Nephron progenitor cell (in vitro differentiated cells): ENCODE results near the gene JAG2.

Source experiments
- DNase-seq: peaks from one replicate; pipeline ENCODE4 v3.0.0; 2021
- H3K27ac Mint-ChIP-seq: 2 replicates; pipeline ENCODE4 v1.8.0; 2021; ENCODE audit warnings: mild to moderate bottlenecking, moderate library complexity, mixed read lengths
- H3K27me3 Mint-ChIP-seq: 2 replicates; pipeline ENCODE4 v1.8.0; 2021; ENCODE audit warnings: mild to moderate bottlenecking, low read depth, mixed read lengths; ENCODE audit not compliant: poor library complexity
- H3K36me3 Mint-ChIP-seq: 2 replicates; pipeline ENCODE4 v1.8.0; 2021; ENCODE audit warnings: low read depth, mixed read lengths
- H3K4me1 Mint-ChIP-seq: 2 replicates; pipeline ENCODE4 v1.8.0; 2021; ENCODE audit warnings: mixed read lengths
- H3K4me3 Mint-ChIP-seq: 2 replicates; pipeline ENCODE4 v1.8.0; 2021; ENCODE audit warnings: mild to moderate bottlenecking, moderate library complexity, mixed read lengths
- H3K9me3 Mint-ChIP-seq: 2 replicates; pipeline ENCODE4 v1.8.0; 2021; ENCODE audit warnings: mild to moderate bottlenecking, moderate library complexity, mixed read lengths
- CTCF ChIP-seq: fragments of 200-600 bp; sonication (generic); IDR thresholded peaks from 2 replicates; pipeline ENCODE4 v1.5.0; 2021; ENCODE audit warnings: antibody characterized with exemption

JAG2 gene

GRCh38 chr14:105158794-105159193, 9.8 kb downstream of the JAG2 start:
- no peak for TF ChIP-seq CTCF
- no peaks in the 10 kb centered on the region for H3K36me3 Mint-ChIP-seq
- no peak overlapping the region for H3K27ac Mint-ChIP-seq
- peaks cover 12% of the 10 kb centered on the region for H3K27me3 Mint-ChIP-seq
- no peak for DNase-seq
- peaks cover 25% of the 10 kb centered on the region for H3K4me1 Mint-ChIP-seq
- H3K4me3 Mint-ChIP-seq: no peak overlapping the region
- H3K9me3 Mint-ChIP-seq: no peaks in the 10 kb centered on the region

DNA sequence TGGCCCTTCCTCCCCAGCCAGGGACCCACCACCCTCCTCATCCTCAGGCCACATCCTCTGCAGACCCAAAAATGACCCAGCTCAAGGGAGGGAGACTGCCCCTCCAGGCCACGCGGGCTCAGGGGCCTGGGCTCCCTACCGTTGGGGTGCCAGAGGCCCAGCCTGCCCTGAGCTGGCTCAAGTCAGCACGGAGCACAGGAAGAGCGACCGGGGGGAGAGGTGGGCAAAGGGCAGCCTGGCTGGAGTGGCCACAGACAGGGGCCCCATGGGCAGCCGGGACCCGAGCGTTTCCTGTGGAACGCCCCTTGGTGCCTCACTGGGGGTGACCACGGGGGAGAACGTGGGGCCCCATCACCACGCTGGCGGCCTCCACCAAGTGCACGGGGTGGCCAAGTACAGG, 10.7 kb downstream of the JAG2 start:
- Mint-ChIP-seq H3K36me3 (no peaks in the 10 kb centered on the region), H3K27ac (no peak overlapping the region), H3K9me3 (no peaks in the 10 kb centered on the region), H3K4me1 (peaks cover 20% of the 10 kb centered on the region), H3K4me3 (no peak overlapping the region), H3K27me3 (peaks cover 12% of the 10 kb centered on the region)
- TF ChIP-seq CTCF: no peak
- DNase-seq: no peak

- DNase-seq: no peak
- Mint-ChIP-seq H3K4me1 (peaks cover 13% of the 10 kb centered on the region), H3K27me3 (peaks cover 8% of the 10 kb centered on the region), H3K27ac (no peak overlapping the region), H3K36me3 (no peaks in the 10 kb centered on the region), H3K4me3 (no peak overlapping the region), H3K9me3 (no peaks in the 10 kb centered on the region)
- no peak for TF ChIP-seq CTCF
Observed at GRCh38 chr14:105156414-105157375, 11.9 kb downstream of the JAG2 start.

DNA sequence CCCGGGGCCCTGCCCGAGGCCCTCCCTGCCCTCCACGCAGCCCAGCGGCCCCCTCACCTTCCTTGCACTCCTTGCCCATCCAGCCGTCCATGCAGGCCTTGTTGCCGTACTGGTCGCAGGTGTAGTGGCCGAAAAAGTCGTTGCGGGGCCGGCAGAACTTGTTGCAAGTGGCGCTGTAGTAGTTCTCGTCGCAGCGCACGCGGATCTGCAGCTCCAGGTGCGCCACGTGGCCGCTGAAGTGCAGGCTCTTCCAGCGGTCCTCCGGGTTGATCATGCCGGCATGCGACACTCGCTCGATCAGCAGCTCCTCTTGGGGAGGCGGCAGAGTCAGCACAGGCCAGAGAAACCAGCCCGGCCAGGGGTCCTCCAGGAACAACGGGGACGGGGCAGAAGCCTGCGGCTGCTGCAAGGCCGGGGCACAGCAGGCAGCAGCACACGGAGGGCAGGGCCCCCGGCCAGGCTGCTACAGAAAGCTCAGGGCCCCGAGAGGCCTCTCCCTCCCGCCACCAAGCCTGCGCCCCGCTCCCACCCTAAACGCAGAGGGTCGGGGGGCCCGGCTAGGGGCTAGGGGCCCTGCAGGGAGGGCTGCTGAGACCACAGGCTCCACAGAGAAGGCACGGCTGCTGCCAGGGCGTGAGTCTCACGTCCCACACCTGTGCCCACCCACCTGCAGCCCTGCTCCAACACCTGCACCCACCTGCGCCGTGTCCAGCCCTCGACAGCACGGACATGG, 12.7 kb downstream of the JAG2 start:
- Mint-ChIP-seq H3K9me3 (no peaks in the 10 kb centered on the region), H3K27ac (no peak overlapping the region), H3K36me3 (no peaks in the 10 kb centered on the region), H3K27me3 (peaks cover 6% of the 10 kb centered on the region), H3K4me3 (no peak overlapping the region), H3K4me1 (peaks cover 13% of the 10 kb centered on the region)
- TF ChIP-seq CTCF: no peak
- no peak for DNase-seq

DNA sequence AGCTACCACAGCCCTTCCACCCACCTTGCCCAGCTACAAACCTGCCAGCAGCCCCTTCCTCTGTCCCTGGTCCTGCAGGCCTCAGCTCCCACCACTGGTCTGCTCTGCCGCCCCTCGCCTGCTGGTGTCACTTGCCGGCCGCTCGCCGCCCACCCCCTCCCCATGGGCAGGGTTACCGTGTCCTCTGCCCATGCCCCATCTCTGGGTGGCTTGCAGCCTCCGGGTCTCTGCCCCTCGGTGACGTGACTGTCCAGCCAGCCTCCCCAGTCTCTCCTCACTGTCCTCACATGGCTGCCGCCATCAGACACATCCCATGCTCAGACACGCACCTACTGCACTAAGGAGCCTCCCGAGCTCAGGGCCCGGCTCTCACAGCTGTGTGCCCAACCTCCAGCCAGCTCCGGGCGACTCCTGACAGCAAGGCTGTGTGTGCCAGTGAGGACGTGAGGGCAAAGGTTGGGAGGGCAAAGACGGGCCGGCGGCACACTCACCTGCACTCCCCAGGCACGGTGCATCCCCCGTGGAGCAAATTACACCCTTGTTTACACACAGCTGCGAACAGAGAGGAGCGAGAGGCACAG, 13.4 kb downstream of the JAG2 start:
- Mint-ChIP-seq H3K36me3 (no peaks in the 10 kb centered on the region), H3K4me3 (no peak overlapping the region), H3K4me1 (peaks cover 13% of the 10 kb centered on the region), H3K9me3 (no peaks in the 10 kb centered on the region), H3K27ac (no peak overlapping the region), H3K27me3 (peaks cover 4% of the 10 kb centered on the region)
- TF ChIP-seq CTCF: no peak
- DNase-seq: no peak
